ENCODE data around the gene SOHLH2.

The SOHLH2 gene

GRCh38 chr13:36130552-36131221, 83.7 kb downstream of the SOHLH2 start:
- TF ChIP-seq SPI1 (IDR thresholded peaks at IDR 0.05; ENCODE audit: low read depth, low read length) (no peak), POLR2A (IDR thresholded peaks at IDR 0.05; ENCODE audit: low read depth, low read length) (no peak), TAF1 (IDR thresholded peaks at IDR 0.05; ENCODE audit: low read depth, low read length) (no peak), POLR2AphosphoS5 (IDR thresholded peaks at IDR 0.05; ENCODE audit: low read depth, low read length) (no peak), POU2F2 (IDR thresholded peaks at IDR 0.05; ENCODE audit: low read depth, low read length) (no peak), PAX5 (IDR thresholded peaks at IDR 0.05; ENCODE audit: insufficient read depth, low read length, severe bottlenecking) (no peak)
- DNase-seq (ENCODE audit: insufficient read length, low spot score) (no peak), FAIRE-seq (no peak)

GRCh38 chr13:36130193-36130551, 84.2 kb downstream of the SOHLH2 start:
- DNase-seq (ENCODE audit: insufficient read length, low spot score): no peak
- TF ChIP-seq POLR2AphosphoS5 (IDR thresholded peaks at IDR 0.05; ENCODE audit: low read depth, low read length) (no peak), POU2F2 (IDR thresholded peaks at IDR 0.05; ENCODE audit: low read depth, low read length) (no peak), PAX5 (IDR thresholded peaks at IDR 0.05; ENCODE audit: insufficient read depth, low read length, severe bottlenecking) (no peak), POLR2A (IDR thresholded peaks at IDR 0.05; ENCODE audit: low read depth, low read length) (no peak)
- no peak for FAIRE-seq

- TF ChIP-seq TAF1 (IDR thresholded peaks at IDR 0.05; ENCODE audit: low read depth, low read length) (no peak), POLR2A (IDR thresholded peaks at IDR 0.05; ENCODE audit: low read depth, low read length) (no peak), POU2F2 (IDR thresholded peaks at IDR 0.05; ENCODE audit: low read depth, low read length) (no peak), SPI1 (IDR thresholded peaks at IDR 0.05; ENCODE audit: low read depth, low read length) (no peak), POLR2AphosphoS5 (IDR thresholded peaks at IDR 0.05; ENCODE audit: low read depth, low read length) (no peak)
- no peak for DNase-seq (ENCODE audit: insufficient read length, low spot score)
- FAIRE-seq: no peak
Measured at GRCh38 chr13:36129539-36129938, 84.8 kb downstream of the SOHLH2 start.

GRCh38 chr13:36126491-36126890, 87.9 kb downstream of the SOHLH2 start:
- no peak for DNase-seq (ENCODE audit: insufficient read length, low spot score)
- TF ChIP-seq TAF1 (IDR thresholded peaks at IDR 0.05; ENCODE audit: low read depth, low read length) (no peak), POU2F2 (IDR thresholded peaks at IDR 0.05; ENCODE audit: low read depth, low read length) (no peak), PAX5 (IDR thresholded peaks at IDR 0.05; ENCODE audit: insufficient read depth, low read length, severe bottlenecking) (no peak), POLR2A (IDR thresholded peaks at IDR 0.05; ENCODE audit: low read depth, low read length) (no peak), SPI1 (IDR thresholded peaks at IDR 0.05; ENCODE audit: low read depth, low read length) (no peak), POLR2AphosphoS5 (IDR thresholded peaks at IDR 0.05; ENCODE audit: low read depth, low read length) (no peak)
- FAIRE-seq: no peak

- FAIRE-seq (no peak), DNase-seq (ENCODE audit: insufficient read length, low spot score) (no peak)
- TF ChIP-seq POLR2AphosphoS5 (IDR thresholded peaks at IDR 0.05; ENCODE audit: low read depth, low read length) (no peak), TAF1 (IDR thresholded peaks at IDR 0.05; ENCODE audit: low read depth, low read length) (no peak), POLR2A (IDR thresholded peaks at IDR 0.05; ENCODE audit: low read depth, low read length) (no peak), POU2F2 (IDR thresholded peaks at IDR 0.05; ENCODE audit: low read depth, low read length) (no peak), SPI1 (IDR thresholded peaks at IDR 0.05; ENCODE audit: low read depth, low read length) (no peak), PAX5 (IDR thresholded peaks at IDR 0.05; ENCODE audit: insufficient read depth, low read length, severe bottlenecking) (no peak)
Measured at GRCh38 chr13:36125841-36126240, 88.5 kb downstream of the SOHLH2 start.

GRCh38 chr13:36124236-36124822, 90.0 kb downstream of the SOHLH2 start:
- no peak for FAIRE-seq
- DNase-seq (ENCODE audit: insufficient read length, low spot score): no peak
- TF ChIP-seq PAX5 (IDR thresholded peaks at IDR 0.05; ENCODE audit: insufficient read depth, low read length, severe bottlenecking): no peak
- no peak for TF ChIP-seq POU2F2 (IDR thresholded peaks at IDR 0.05; ENCODE audit: low read depth, low read length)
- no peak for TF ChIP-seq TAF1 (IDR thresholded peaks at IDR 0.05; ENCODE audit: low read depth, low read length)
- TF ChIP-seq POLR2AphosphoS5 (IDR thresholded peaks at IDR 0.05; ENCODE audit: low read depth, low read length): no peak
- no peak for TF ChIP-seq SPI1 (IDR thresholded peaks at IDR 0.05; ENCODE audit: low read depth, low read length)
- TF ChIP-seq POLR2A (IDR thresholded peaks at IDR 0.05; ENCODE audit: low read depth, low read length): no peak

Measured in GM12891 (cell line).